Measurements from ENCODE around the gene SLC29A3.

DNA sequence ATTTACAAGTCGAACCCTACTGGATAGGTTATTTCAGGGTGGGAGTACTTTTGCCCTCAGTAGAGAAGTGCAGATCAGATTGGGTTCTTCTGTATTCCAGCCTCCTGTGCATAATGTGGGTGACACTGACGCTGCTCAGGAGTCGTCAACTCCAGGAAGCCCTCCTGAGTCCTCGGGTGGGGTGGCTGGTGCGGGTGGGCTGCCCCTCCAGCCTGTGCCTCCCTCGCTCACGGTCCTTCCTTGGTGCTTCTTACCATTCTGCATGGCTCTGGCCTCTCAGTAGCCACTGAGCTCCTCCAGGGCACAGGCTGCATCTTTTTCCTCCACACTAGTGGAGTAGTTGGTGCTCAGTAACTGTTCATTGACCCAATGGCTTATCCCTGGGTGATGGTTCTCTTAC lies 82.0 kb downstream of the SLC29A3 start:
- no peak for TF ChIP-seq NFIC (IDR thresholded peaks at IDR 0.05; ENCODE audit: low read depth, low read length)
- TF ChIP-seq YY1 (IDR thresholded peaks at IDR 0.05; ENCODE audit: low read depth, low read length) = no peak
- TF ChIP-seq BMI1 (IDR thresholded peaks at IDR 0.05; ENCODE audit: borderline replicate concordance) = no peak
- no peak for TF ChIP-seq CHD4 (IDR thresholded peaks at IDR 0.05)
- TF ChIP-seq, protein P1, sequence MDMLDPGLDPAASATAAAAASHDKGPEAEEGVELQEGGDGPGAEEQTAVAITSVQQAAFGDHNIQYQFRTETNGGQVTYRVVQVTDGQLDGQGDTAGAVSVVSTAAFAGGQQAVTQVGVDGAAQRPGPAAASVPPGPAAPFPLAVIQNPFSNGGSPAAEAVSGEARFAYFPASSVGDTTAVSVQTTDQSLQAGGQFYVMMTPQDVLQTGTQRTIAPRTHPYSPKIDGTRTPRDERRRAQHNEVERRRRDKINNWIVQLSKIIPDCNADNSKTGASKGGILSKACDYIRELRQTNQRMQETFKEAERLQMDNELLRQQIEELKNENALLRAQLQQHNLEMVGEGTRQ (IDR thresholded peaks at IDR 0.05; ENCODE audit: borderline replicate concordance, low read depth, low read length) = no peak
- TF ChIP-seq TBL1XR1 (IDR thresholded peaks at IDR 0.05; ENCODE audit: low read depth, low read length) = no peak
- TF ChIP-seq, protein P2, sequence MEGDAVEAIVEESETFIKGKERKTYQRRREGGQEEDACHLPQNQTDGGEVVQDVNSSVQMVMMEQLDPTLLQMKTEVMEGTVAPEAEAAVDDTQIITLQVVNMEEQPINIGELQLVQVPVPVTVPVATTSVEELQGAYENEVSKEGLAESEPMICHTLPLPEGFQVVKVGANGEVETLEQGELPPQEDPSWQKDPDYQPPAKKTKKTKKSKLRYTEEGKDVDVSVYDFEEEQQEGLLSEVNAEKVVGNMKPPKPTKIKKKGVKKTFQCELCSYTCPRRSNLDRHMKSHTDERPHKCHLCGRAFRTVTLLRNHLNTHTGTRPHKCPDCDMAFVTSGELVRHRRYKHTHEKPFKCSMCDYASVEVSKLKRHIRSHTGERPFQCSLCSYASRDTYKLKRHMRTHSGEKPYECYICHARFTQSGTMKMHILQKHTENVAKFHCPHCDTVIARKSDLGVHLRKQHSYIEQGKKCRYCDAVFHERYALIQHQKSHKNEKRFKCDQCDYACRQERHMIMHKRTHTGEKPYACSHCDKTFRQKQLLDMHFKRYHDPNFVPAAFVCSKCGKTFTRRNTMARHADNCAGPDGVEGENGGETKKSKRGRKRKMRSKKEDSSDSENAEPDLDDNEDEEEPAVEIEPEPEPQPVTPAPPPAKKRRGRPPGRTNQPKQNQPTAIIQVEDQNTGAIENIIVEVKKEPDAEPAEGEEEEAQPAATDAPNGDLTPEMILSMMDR (IDR thresholded peaks at IDR 0.05 in 2 of 3, conservative IDR thresholded peaks at IDR 0.05 in 1 of 3; ENCODE audit: control insufficient read depth in 2 of 3, extremely low read depth in 1 of 3, insufficient read depth in 1 of 3, low read depth in 3 of 3, low read length in 3 of 3) = no peak
- no peak for TF ChIP-seq MXI1 (IDR thresholded peaks at IDR 0.05; ENCODE audit: low read depth, low read length)
- TF ChIP-seq NR2C1 (IDR thresholded peaks at IDR 0.05) = no peak
- TF ChIP-seq ASH2L (IDR thresholded peaks at IDR 0.05; ENCODE audit: borderline replicate concordance, low read depth) = no peak
- no peak for TF ChIP-seq EZH2 (IDR thresholded peaks at IDR 0.05; ENCODE audit: borderline replicate concordance, control insufficient read depth, low read depth, low read length)

Data from GM12878 (cell line).